Stimulated activated CD4-positive, alpha-beta T cell treated with anti-CD3 and anti-CD28 coated beads, Interleukin-2, amount 100 ng/mL, for 48 hours (primary cell): ENCODE data around the gene ITGA4.

Experiments
- DNase-seq, 2 donors: peaks; one replicate each; pipeline ENCODE4 v3.0.0-alpha.2; 2020

ITGA4 gene

GRCh38 chr2:181459621-181460021 lies 2.4 kb downstream of the ITGA4 start:
- DNase-seq = no peak

GRCh38 chr2:181461056-181461997 lies 4.1 kb downstream of the ITGA4 start:
- no peak for DNase-seq

GRCh38 chr2:181462033-181462432 lies 4.8 kb downstream of the ITGA4 start:
- no peak for DNase-seq

- no peak for DNase-seq
Observed at GRCh38 chr2:181463588-181463987, 6.4 kb downstream of the ITGA4 start.

GRCh38 chr2:181464966-181465365 lies 7.8 kb downstream of the ITGA4 start:
- DNase-seq = no peak

GRCh38 chr2:181465676-181466375 lies 8.6 kb downstream of the ITGA4 start:
- DNase-seq = no peak

- peak; percentile 76 to 82 for DNase-seq
Observed at GRCh38 chr2:181466661-181467576, 9.7 kb downstream of the ITGA4 start.

- DNase-seq = no peak
Observed at GRCh38 chr2:181467966-181468707, 11.0 kb downstream of the ITGA4 start.

GRCh38 chr2:181468811-181469210 lies 11.6 kb downstream of the ITGA4 start:
- DNase-seq = no peak

- no peak for DNase-seq
Observed at GRCh38 chr2:181471226-181471625, 14.0 kb downstream of the ITGA4 start.

- no peak for DNase-seq
Observed at GRCh38 chr2:181471783-181472182, 14.6 kb downstream of the ITGA4 start.

GRCh38 chr2:181472990-181473389 lies 15.8 kb downstream of the ITGA4 start:
- no peak for DNase-seq

- no peak for DNase-seq
Observed at GRCh38 chr2:181474222-181474881, 17.2 kb downstream of the ITGA4 start.

GRCh38 chr2:181483211-181483610 lies 26.0 kb downstream of the ITGA4 start:
- no peak for DNase-seq

GRCh38 chr2:181483876-181484275 lies 26.7 kb downstream of the ITGA4 start:
- no peak for DNase-seq

- no peak for DNase-seq
Observed at GRCh38 chr2:181484851-181485637, 27.9 kb downstream of the ITGA4 start.

- DNase-seq = no peak
Observed at GRCh38 chr2:181485638-181485946, 28.4 kb downstream of the ITGA4 start.

- DNase-seq = no peak
Observed at GRCh38 chr2:181499231-181499630, 42.0 kb downstream of the ITGA4 start.

GRCh38 chr2:181500201-181500600 lies 43.0 kb downstream of the ITGA4 start:
- no peak for DNase-seq

GRCh38 chr2:181515719-181516118 lies 58.5 kb downstream of the ITGA4 start:
- no peak for DNase-seq

GRCh38 chr2:181516992-181517391 lies 59.8 kb downstream of the ITGA4 start:
- DNase-seq = no peak
